ENCODE results near the gene STIMATE.

STIMATE gene

GRCh38 chr3:52852419-52852818 is 44.9 kb downstream of the STIMATE start:
- peaks cover 7% of the 10 kb centered on the region for H3K4me1 ChIP-seq (ENCODE audit: insufficient read depth, low read length)
- no peak overlapping the region for H3K4me3 ChIP-seq (ENCODE audit: low read length)
- H2AFZ ChIP-seq (ENCODE audit: low read depth, low read length) = no peak overlapping the region

GRCh38 chr3:52851348-52851747 is 46.0 kb downstream of the STIMATE start:
- Histone ChIP-seq H3K4me3 (ENCODE audit: low read length) (no peak overlapping the region), H2AFZ (ENCODE audit: low read depth, low read length) (no peak overlapping the region), H3K9me3 (ENCODE audit: low read length) (no peaks in the 10 kb centered on the region), H3K36me3 (ENCODE audit: insufficient read depth, low read length) (peaks cover 31% of the 10 kb centered on the region), H3K4me1 (ENCODE audit: insufficient read depth, low read length) (peaks cover 7% of the 10 kb centered on the region), H3K27me3 (ENCODE audit: insufficient read depth, low read length) (no peaks in the 10 kb centered on the region)

More at GRCh38 chr3:52852419-52852818, 44.9 kb downstream of the STIMATE start:
- Histone ChIP-seq H3K36me3 (ENCODE audit: insufficient read depth, low read length) (peaks cover 26% of the 10 kb centered on the region), H3K27me3 (ENCODE audit: insufficient read depth, low read length) (no peaks in the 10 kb centered on the region), H3K9me3 (ENCODE audit: low read length) (no peaks in the 10 kb centered on the region)

GRCh38 chr3:52849656-52850055 is 47.7 kb downstream of the STIMATE start:
- no peaks in the 10 kb centered on the region for H3K9me3 ChIP-seq (ENCODE audit: low read length)
- no peaks in the 10 kb centered on the region for H3K27me3 ChIP-seq (ENCODE audit: insufficient read depth, low read length)
- H3K4me3 ChIP-seq (ENCODE audit: low read length) = no peak overlapping the region
- no peak overlapping the region for H2AFZ ChIP-seq (ENCODE audit: low read depth, low read length)
- peaks cover 31% of the 10 kb centered on the region for H3K36me3 ChIP-seq (ENCODE audit: insufficient read depth, low read length)
- peaks cover 7% of the 10 kb centered on the region for H3K4me1 ChIP-seq (ENCODE audit: insufficient read depth, low read length)

GRCh38 chr3:52848617-52849016 is 48.7 kb downstream of the STIMATE start:
- peaks cover 7% of the 10 kb centered on the region for H3K4me1 ChIP-seq (ENCODE audit: insufficient read depth, low read length)
- no peak overlapping the region for H3K4me3 ChIP-seq (ENCODE audit: low read length)
- peaks cover 31% of the 10 kb centered on the region for H3K36me3 ChIP-seq (ENCODE audit: insufficient read depth, low read length)
- H3K9me3 ChIP-seq (ENCODE audit: low read length) = no peaks in the 10 kb centered on the region
- H2AFZ ChIP-seq (ENCODE audit: low read depth, low read length) = no peak overlapping the region
- H3K27me3 ChIP-seq (ENCODE audit: insufficient read depth, low read length) = no peaks in the 10 kb centered on the region

GRCh38 chr3:52847726-52848125 is 49.6 kb downstream of the STIMATE start:
- peaks cover 31% of the 10 kb centered on the region for H3K36me3 ChIP-seq (ENCODE audit: insufficient read depth, low read length)
- no peak overlapping the region for H3K4me3 ChIP-seq (ENCODE audit: low read length)
- no peaks in the 10 kb centered on the region for H3K27me3 ChIP-seq (ENCODE audit: insufficient read depth, low read length)
- peaks cover 8% of the 10 kb centered on the region for H3K4me1 ChIP-seq (ENCODE audit: insufficient read depth, low read length)
- H2AFZ ChIP-seq (ENCODE audit: low read depth, low read length) = no peak overlapping the region
- H3K9me3 ChIP-seq (ENCODE audit: low read length) = no peaks in the 10 kb centered on the region

- peaks cover 8% of the 10 kb centered on the region for H3K4me1 ChIP-seq (ENCODE audit: insufficient read depth, low read length)
- H2AFZ ChIP-seq (ENCODE audit: low read depth, low read length) = no peak overlapping the region
- H3K4me3 ChIP-seq (ENCODE audit: low read length) = no peak overlapping the region
Observed at GRCh38 chr3:52847241-52847640, 50.1 kb downstream of the STIMATE start.

GRCh38 chr3:52846432-52846965 is 50.8 kb downstream of the STIMATE start:
- Histone ChIP-seq H3K27me3 (ENCODE audit: insufficient read depth, low read length) (no peaks in the 10 kb centered on the region), H3K9me3 (ENCODE audit: low read length) (no peaks in the 10 kb centered on the region), H3K4me3 (ENCODE audit: low read length) (no peak overlapping the region), H2AFZ (ENCODE audit: low read depth, low read length) (no peak overlapping the region), H3K36me3 (ENCODE audit: insufficient read depth, low read length) (peaks cover 25% of the 10 kb centered on the region), H3K4me1 (ENCODE audit: insufficient read depth, low read length) (peaks cover 5% of the 10 kb centered on the region)

More at GRCh38 chr3:52847241-52847640, 50.1 kb downstream of the STIMATE start:
- H3K36me3 ChIP-seq (ENCODE audit: insufficient read depth, low read length) = peaks cover 31% of the 10 kb centered on the region
- H3K9me3 ChIP-seq (ENCODE audit: low read length) = no peaks in the 10 kb centered on the region
- H3K27me3 ChIP-seq (ENCODE audit: insufficient read depth, low read length) = no peaks in the 10 kb centered on the region

GRCh38 chr3:52845691-52846431 is 51.5 kb downstream of the STIMATE start:
- H3K27me3 ChIP-seq (ENCODE audit: insufficient read depth, low read length) = no peaks in the 10 kb centered on the region
- H2AFZ ChIP-seq (ENCODE audit: low read depth, low read length) = no peak overlapping the region
- no peaks in the 10 kb centered on the region for H3K9me3 ChIP-seq (ENCODE audit: low read length)
- H3K4me1 ChIP-seq (ENCODE audit: insufficient read depth, low read length) = peaks cover 5% of the 10 kb centered on the region
- H3K4me3 ChIP-seq (ENCODE audit: low read length) = no peak overlapping the region
- H3K36me3 ChIP-seq (ENCODE audit: insufficient read depth, low read length) = peaks cover 25% of the 10 kb centered on the region

- H2AFZ ChIP-seq (ENCODE audit: low read depth, low read length) = no peak overlapping the region
- H3K4me1 ChIP-seq (ENCODE audit: insufficient read depth, low read length) = peaks cover 5% of the 10 kb centered on the region
- no peaks in the 10 kb centered on the region for H3K27me3 ChIP-seq (ENCODE audit: insufficient read depth, low read length)
- no peak overlapping the region for H3K4me3 ChIP-seq (ENCODE audit: low read length)
- no peaks in the 10 kb centered on the region for H3K9me3 ChIP-seq (ENCODE audit: low read length)
- H3K36me3 ChIP-seq (ENCODE audit: insufficient read depth, low read length) = peaks cover 25% of the 10 kb centered on the region
Observed at GRCh38 chr3:52845157-52845556, 52.2 kb downstream of the STIMATE start.

- Histone ChIP-seq H3K4me1 (ENCODE audit: insufficient read depth, low read length) (peaks cover 5% of the 10 kb centered on the region), H3K9me3 (ENCODE audit: low read length) (no peaks in the 10 kb centered on the region), H3K36me3 (ENCODE audit: insufficient read depth, low read length) (peaks cover 22% of the 10 kb centered on the region), H2AFZ (ENCODE audit: low read depth, low read length) (no peak overlapping the region), H3K27me3 (ENCODE audit: insufficient read depth, low read length) (no peaks in the 10 kb centered on the region), H3K4me3 (ENCODE audit: low read length) (no peak overlapping the region)
Observed at GRCh38 chr3:52844290-52844975, 52.9 kb downstream of the STIMATE start.

- H2AFZ ChIP-seq (ENCODE audit: low read depth, low read length) = no peak overlapping the region
- peaks cover 18% of the 10 kb centered on the region for H3K36me3 ChIP-seq (ENCODE audit: insufficient read depth, low read length)
- peaks cover 5% of the 10 kb centered on the region for H3K4me1 ChIP-seq (ENCODE audit: insufficient read depth, low read length)
- H3K27me3 ChIP-seq (ENCODE audit: insufficient read depth, low read length) = no peaks in the 10 kb centered on the region
- no peaks in the 10 kb centered on the region for H3K9me3 ChIP-seq (ENCODE audit: low read length)
- H3K4me3 ChIP-seq (ENCODE audit: low read length) = no peak overlapping the region
Observed at GRCh38 chr3:52843881-52844280, 53.5 kb downstream of the STIMATE start.

GRCh38 chr3:52843108-52843865 is 54.1 kb downstream of the STIMATE start:
- H3K9me3 ChIP-seq (ENCODE audit: low read length) = no peaks in the 10 kb centered on the region
- H3K36me3 ChIP-seq (ENCODE audit: insufficient read depth, low read length) = peaks cover 12% of the 10 kb centered on the region
- no peak overlapping the region for H3K4me3 ChIP-seq (ENCODE audit: low read length)
- H2AFZ ChIP-seq (ENCODE audit: low read depth, low read length) = no peak overlapping the region
- no peaks in the 10 kb centered on the region for H3K27me3 ChIP-seq (ENCODE audit: insufficient read depth, low read length)
- H3K4me1 ChIP-seq (ENCODE audit: insufficient read depth, low read length) = peaks cover 5% of the 10 kb centered on the region

GRCh38 chr3:52842424-52842823 is 54.9 kb downstream of the STIMATE start:
- Histone ChIP-seq H3K4me3 (ENCODE audit: low read length) (no peak overlapping the region), H3K4me1 (ENCODE audit: insufficient read depth, low read length) (peaks cover 5% of the 10 kb centered on the region), H3K36me3 (ENCODE audit: insufficient read depth, low read length) (peaks cover 5% of the 10 kb centered on the region), H3K9me3 (ENCODE audit: low read length) (no peaks in the 10 kb centered on the region), H3K27me3 (ENCODE audit: insufficient read depth, low read length) (no peaks in the 10 kb centered on the region), H2AFZ (ENCODE audit: low read depth, low read length) (no peak overlapping the region)
